Sigmoid colon (tissue), 4 donors: ENCODE measurements around the gene ARHGEF6.

ENCODE experiments used
- CTCF ChIP-seq, 4 experiments: fragments of 450-650 bp in 3 of 4; fragments of 200-600 bp in 1 of 4; IDR thresholded peaks; one replicate each; pipeline ENCODE4 v1.5.1; 2016 to 2019; ENCODE audit warnings: antibody characterized with exemption in 4 of 4, mild to moderate bottlenecking in 3 of 4, moderate library complexity in 2 of 4
- POLR2A ChIP-seq, 2 donors: fragments of 450-650 bp; IDR thresholded peaks; one replicate each; pipeline ENCODE4 v1.6.1; 2016; ENCODE audit warnings: antibody characterized with exemption in 2 of 2, mild to moderate bottlenecking in 2 of 2, moderate library complexity in 2 of 2
- POLR2AphosphoS5 ChIP-seq, 4 donors: sonication (generic); formaldehyde crosslinking; IDR thresholded peaks; one replicate each; pipeline ENCODE4 v1.6.1; 2017; ENCODE audit warnings: antibody characterized with exemption in 4 of 4

GRCh38 chrX:136780763-136781162 is at the start of gene ARHGEF6:
- no peak for TF ChIP-seq CTCF (IDR thresholded peaks at IDR 0.05)
- TF ChIP-seq POLR2A (IDR thresholded peaks at IDR 0.05), result no peak
- TF ChIP-seq POLR2AphosphoS5 (IDR thresholded peaks at IDR 0.05), result no peak
